Measurements from ENCODE around the gene R3HDM2. TPM values are rescaled to one million over a fixed set of nuclear protein-coding genes. Genes with fewer than 3 reads are reported as not detected.

R3HDM2 gene
- total and polyA plus RNA-seq, 2 donors (not counting 1 experiment from before 2014, with no cell fraction given), result 104 to 129 TPM

GRCh38 chr12:57227315-57228115 lies 203.3 kb downstream of the R3HDM2 start:
- H3K27ac ChIP-seq (ENCODE audit: low read length in 2 of 2), result no peak overlapping the region
- peaks cover 0 to 49% (median 28%) of the 10 kb centered on the region in 4 experiments for H3K27me3 ChIP-seq (replicated peaks in 1 of 4; ENCODE audit: control extremely low read depth in 1 of 4, control insufficient read depth in 3 of 4, insufficient read depth in 4 of 4, low read length in 3 of 4)
- ChIA-PET POLR2A (interaction anchor here (0.9 to 7.5 kb wide), 3 partner anchors 11 to 13 kb away, joined by 3 to 89 read pairs (median 28); partner anchors contain the start of gene NXPH4), CTCF (interaction anchor here (0.9 to 31.1 kb wide), 5 partner anchors 11 to 168 kb away, joined by 3 to 838 read pairs (median 3); partner anchors contain the start of genes NEMP1 and NXPH4)
- 19% methylated on average over 4 of the region's 8 CpGs for WGBS (ENCODE audit: insufficient coverage)
- peak overlapping the region; percentile 39 for H2AFZ ChIP-seq (ENCODE audit: insufficient read depth, low read depth, low read length, poor library complexity, severe bottlenecking)
- H3K9ac ChIP-seq (ENCODE audit: low read length), result peak overlapping the region; percentile 29
- peaks cover 22% of the 10 kb centered on the region for H4K20me1 ChIP-seq (ENCODE audit: control insufficient read depth, insufficient read depth, low read length, poor library complexity, severe bottlenecking)
- H3K27me3 Mint-ChIP-seq, result peaks cover 21% of the 10 kb centered on the region
- DNase-seq (no peak), ATAC-seq (ENCODE audit: low read depth) (no peak)
- H3K4me1 Mint-ChIP-seq, result peaks cover 78% of the 10 kb centered on the region
- H3K4me3 Mint-ChIP-seq, result peak overlapping the region; percentile 61
- no peak for TF ChIP-seq CTCF (IDR thresholded peaks at IDR 0.05)
- no peak for TF ChIP-seq EZH2 (IDR thresholded peaks at IDR 0.05; ENCODE audit: borderline replicate concordance, insufficient read depth, low read depth, low read length, poor library complexity, severe bottlenecking)
- peak overlapping the region; percentile 27 for H3K27ac Mint-ChIP-seq
- peaks cover 0 to 17% of the 10 kb centered on the region in 2 experiments for H3K36me3 ChIP-seq (replicated peaks in 1 of 2; ENCODE audit: control extremely low read depth in 1 of 2, control insufficient read depth in 1 of 2, extremely low read depth in 1 of 2, insufficient read depth in 2 of 2, low read length in 1 of 2)
- H3K9me3 Mint-ChIP-seq (ENCODE audit: insufficient read depth), result no peaks in the 10 kb centered on the region
- intact Hi-C loops (cut with micrococcal nuclease), result loop anchor here (5.0 kb wide), 1 partner anchor 150 kb away; the partner anchor contains the start of gene NEMP1
- peaks cover 69 to 79% of the 10 kb centered on the region in 2 donors for H3K4me1 ChIP-seq (ENCODE audit: control insufficient read depth in 2 of 2, insufficient read depth in 2 of 2, low read length in 2 of 2)
- peak overlapping the region; percentile 72 for H3K4me2 ChIP-seq (replicated peaks; ENCODE audit: low read depth, low read length, poor library complexity, severe bottlenecking)
- peak overlapping the region in 3 of 5 experiments; percentile 1 to 39 (median 13) for H3K4me3 ChIP-seq (ENCODE audit: control extremely low read depth in 1 of 5, extremely low read depth in 1 of 5, insufficient read depth in 1 of 5, low read depth in 2 of 5, low read length in 4 of 5)
- peaks cover 41% of the 10 kb centered on the region for H3K79me2 ChIP-seq (ENCODE audit: control insufficient read depth, insufficient read depth, low read length)
- H3K9me3 ChIP-seq (ENCODE audit: control extremely low read depth in 1 of 3, control insufficient read depth in 2 of 3, insufficient read depth in 1 of 3, low read length in 2 of 3), result peaks cover 0 to 33% (median 0%) of the 10 kb centered on the region in 3 donors

Data from B cell (primary cell).